Measurements from ENCODE around the gene LENEP. TPM values are rescaled to one million over a fixed set of nuclear protein-coding genes. Genes with fewer than 3 reads are reported as not detected.

Gene LENEP
- total RNA-seq, 1 experiment from 2014 or later: 2.8 TPM

- H3K9me3 Mint-ChIP-seq: no peaks in the 10 kb centered on the region
These were observed 28.9 kb downstream of the LENEP start for GRCh38 chr1:155022136-155022926.

More at GRCh38 chr1:155022136-155022926, 28.9 kb downstream of the LENEP start:
- Histone ChIP-seq H3T11ph (ENCODE audit: low read length) (no peak overlapping the region), H3K79me1 (ENCODE audit: insufficient read depth, low read depth, low read length, poor library complexity, severe bottlenecking) (no peaks in the 10 kb centered on the region), H3K27me3 (ENCODE audit: insufficient read depth, low read length) (no peaks in the 10 kb centered on the region), H3K79me2 (ENCODE audit: insufficient read depth, low read length) (no peaks in the 10 kb centered on the region), H3K14ac (ENCODE audit: insufficient read depth, low read length) (no peak overlapping the region), H3K9ac (ENCODE audit: extremely low read depth, insufficient read length, low read length) (no peak overlapping the region), H4K8ac (replicated peaks; ENCODE audit: insufficient read length, low read depth, low read length) (no peak overlapping the region), H3K4ac (ENCODE audit: low read depth, low read length) (no peak overlapping the region), H3K23me2 (ENCODE audit: insufficient read length, low read depth, low read length, poor library complexity, severe bottlenecking) (no peaks in the 10 kb centered on the region), H2BK120ac (ENCODE audit: low read depth, low read length, poor library complexity, severe bottlenecking) (no peak overlapping the region), H3K18ac (ENCODE audit: insufficient read length, low read depth, low read length) (no peak overlapping the region), H2BK20ac (ENCODE audit: low read depth, low read length, poor library complexity, severe bottlenecking) (no peak overlapping the region), H4K20me1 (ENCODE audit: control insufficient read depth, insufficient read depth, insufficient read length) (no peaks in the 10 kb centered on the region), H3K23ac (ENCODE audit: insufficient read length, low read depth, low read length) (no peak overlapping the region), H2BK15ac (ENCODE audit: low read depth, low read length) (no peak overlapping the region), H2AFZ (ENCODE audit: low read length) (no peak overlapping the region), H3K4me2 (ENCODE audit: insufficient read depth, insufficient read length, low read length) (no peak overlapping the region), H3K56ac (ENCODE audit: insufficient read length, low read depth, low read length) (no peak overlapping the region), H3K4me1 (ENCODE audit: insufficient read depth, low read length) (no peaks in the 10 kb centered on the region), H4K5ac (ENCODE audit: insufficient read length, low read depth, low read length) (no peak overlapping the region), H3K9me3 (ENCODE audit: control insufficient read depth, low read depth, low read length) (no peaks in the 10 kb centered on the region), H3K27ac (ENCODE audit: insufficient read length, low read depth, low read length) (no peak overlapping the region), H2AK5ac (ENCODE audit: insufficient read length, low read length) (no peak overlapping the region), H2BK12ac (ENCODE audit: insufficient read length, low read depth, low read length) (no peak overlapping the region), H2BK5ac (ENCODE audit: insufficient read length, low read length) (no peak overlapping the region), H4K91ac (ENCODE audit: insufficient read length, low read depth, low read length) (no peak overlapping the region)
- Mint-ChIP-seq H3K4me1 (peaks cover 23 to 44% of the 10 kb centered on the region in 2 experiments), H3K4me3 (no peak overlapping the region; a peak in 1 of 5 replicates), H3K27ac (no peak overlapping the region; a peak in 2 of 7 replicates), H3K36me3 (ENCODE audit: insufficient read depth in 1 of 3, low read depth in 3 of 3) (peaks cover 0 to 6% (median 6%) of the 10 kb centered on the region in 3 experiments; a peak in 1 of 7 replicates), H3K27me3 (ENCODE audit: low read depth) (peaks cover 12% of the 10 kb centered on the region)
- no peak for DNase-seq
- WGBS (ENCODE audit: extremely low coverage, insufficient read length, low lambda C conversion rate): no CpG with 5 or more reads among the region's 8 CpGs
- no peak for TF ChIP-seq CTCF (conservative IDR thresholded peaks at IDR 0.05)
